T-cell (primary cell): Measurements from ENCODE around the gene PRKAR2B. TPM values are rescaled to one million over a fixed set of nuclear protein-coding genes. Genes with fewer than 3 reads are reported as not detected.

Source experiments
- ATAC-seq, 4 experiments: fragments of 200-7000 bp in 3 of 4; fragments of 150-1000 bp in 1 of 4; cut with Tn5 transposase; replicated peaks in 1 of 4; 1 replicate in 3 of 4; 2 replicates in 1 of 4; pipeline ENCODE4 v1.10.0; 2021; ENCODE audit warnings: moderate library complexity in 3 of 4, mild to moderate bottlenecking in 2 of 4, moderate number of reproducible peaks in 1 of 4
- CTCF ChIA-PET, 2 donors: fragments of 300-600 bp; sonication (Branson Sonifier 250); formaldehyde crosslinking; loops; one replicate each; lab custom pipeline; 2022; ENCODE audit warnings: antibody characterized with exemption in 2 of 2; lab: Charles Lee
- POLR2A ChIA-PET, 2 donors: fragments of 300-600 bp; sonication (Branson Sonifier 250); formaldehyde crosslinking; loops; one replicate each; lab custom pipeline; 2022; ENCODE audit warnings: antibody characterized with exemption in 2 of 2; lab: Charles Lee
- DNase-seq, 35 experiments: peaks; one replicate each; pipeline versions ENCODE4 v3.0.0 to v3.0.0-alpha.2; 2013 to 2023
- H3K27ac ChIP-seq: one replicate; pipeline ENCODE4 v1.5.1; 2013; ENCODE audit warnings: low read length
- H3K27me3 ChIP-seq, 2 experiments: replicated peaks in 1 of 2; 1 replicate in 1 of 2; 2 replicates in 1 of 2; pipeline versions ENCODE4 v1.6.1 to v1.7.0; 2013; ENCODE audit warnings: low read length in 1 of 2, mixed read lengths in 1 of 2; ENCODE audit not compliant: control insufficient read depth in 2 of 2, insufficient read depth in 2 of 2; ENCODE audit errors: extremely low read depth in 1 of 2
- H3K36me3 ChIP-seq, 2 donors: 1 replicate in 1 of 2; 2 replicates in 1 of 2; pipeline versions ENCODE4 v1.6.1 to v1.7.0; 2013; ENCODE audit warnings: low read length in 1 of 2; ENCODE audit not compliant: control insufficient read depth in 2 of 2, insufficient read depth in 1 of 2; ENCODE audit errors: extremely low read depth in 1 of 2
- H3K4me1 ChIP-seq, 2 experiments: 1 replicate in 1 of 2; 2 replicates in 1 of 2; pipeline versions ENCODE4 v1.6.1 to v1.7.0; 2013; ENCODE audit warnings: low read length in 2 of 2, mixed read lengths in 1 of 2; ENCODE audit not compliant: insufficient read depth in 2 of 2, control insufficient read depth in 1 of 2; ENCODE audit errors: extremely low read depth in 1 of 2
- H3K4me3 ChIP-seq, 2 donors: 1 replicate in 1 of 2; 2 replicates in 1 of 2; pipeline versions ENCODE4 v1.5.1 to v1.7.0; 2013; ENCODE audit warnings: mild to moderate bottlenecking in 2 of 2, low read length in 1 of 2, moderate library complexity in 1 of 2; ENCODE audit not compliant: control insufficient read depth in 1 of 2; ENCODE audit errors: extremely low read depth in 1 of 2
- H3K9me3 ChIP-seq: 2 replicates; pipeline ENCODE4 v1.7.0; 2013
- H3K27ac Mint-ChIP-seq, 2 donors: one replicate each; pipeline ENCODE4 v1.8.0; 2020 to 2021; ENCODE audit warnings: mild to moderate bottlenecking in 2 of 2, mixed read lengths in 2 of 2
- H3K27me3 Mint-ChIP-seq, 2 donors: one replicate each; pipeline ENCODE4 v1.8.0; 2021 to 2022; ENCODE audit warnings: mixed read lengths in 2 of 2
- H3K36me3 Mint-ChIP-seq: one replicate; pipeline ENCODE4 v1.8.0; 2021; ENCODE audit warnings: mixed read lengths
- H3K4me1 Mint-ChIP-seq, 3 donors: one replicate each; pipeline ENCODE4 v1.8.0; 2020 to 2022; ENCODE audit warnings: mixed read lengths in 3 of 3, mild to moderate bottlenecking in 1 of 3
- H3K4me3 Mint-ChIP-seq, 3 donors: one replicate each; pipeline ENCODE4 v1.8.0; 2020 to 2022; ENCODE audit warnings: mild to moderate bottlenecking in 3 of 3, mixed read lengths in 3 of 3, moderate library complexity in 3 of 3
- H3K9me3 Mint-ChIP-seq, 3 donors: one replicate each; pipeline ENCODE4 v1.8.0; 2020 to 2022; ENCODE audit warnings: mixed read lengths in 3 of 3
- WGBS: methylation state at CpG from one replicate; pipeline ENCODE4 v1.1.5; 2013; ENCODE audit warnings: missing lambda C conversion rate; ENCODE audit not compliant: insufficient coverage; 5-methylcytosine and 5-hydroxymethylcytosine counted together
- total RNA-seq, 35 experiments: library from RNA in 6 of 35; stranded (reverse) in 6 of 35; fragments of 120-200 nt in 1 of 35; gene quantifications; one replicate each; pipeline versions ENCODE4 v1.2.1 to v1.2.4 and lab custom pipeline; 2013 to 2026

The PRKAR2B gene
- total RNA-seq, 5 donors from 2014 or later (not counting 1 experiment from before 2014, with no cell fraction given), result 0.58 to 2.2 (median 1.0) TPM

DNA sequence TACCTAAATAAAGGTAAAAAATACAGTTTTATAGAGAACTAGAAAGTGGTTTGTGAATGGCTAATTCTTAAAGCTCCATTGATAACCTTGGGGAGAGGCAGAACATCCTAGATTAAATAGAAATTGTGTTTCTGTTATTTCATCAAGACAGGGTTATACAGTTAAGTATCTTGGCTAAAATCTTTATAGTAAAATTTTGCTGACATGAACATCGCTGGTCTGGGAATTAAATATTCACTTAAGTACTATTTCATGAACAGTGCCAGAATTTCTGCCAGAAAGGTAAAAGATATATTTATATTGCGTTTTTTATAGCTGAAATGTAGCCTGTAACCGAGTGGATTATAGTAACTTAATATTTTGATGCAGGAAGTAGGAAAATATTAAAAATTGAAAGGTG lies 70.6 kb downstream of the PRKAR2B start:
- POLR2A ChIA-PET, result no interaction called here
- Histone ChIP-seq H3K36me3 (no peaks in the 10 kb centered on the region), H3K27ac (no peak overlapping the region), H3K27me3 (peaks cover 0 to 6% of the 10 kb centered on the region in 2 experiments), H3K4me3 (no peak overlapping the region), H3K9me3 (no peaks in the 10 kb centered on the region), H3K4me1 (no peaks in the 10 kb centered on the region)
- DNase-seq (no peak), ATAC-seq (no peak)
- Mint-ChIP-seq H3K27me3 (peaks cover 0 to 5% of the 10 kb centered on the region in 2 donors), H3K9me3 (no peaks in the 10 kb centered on the region), H3K36me3 (no peaks in the 10 kb centered on the region), H3K4me3 (no peak overlapping the region), H3K27ac (no peak overlapping the region), H3K4me1 (no peaks in the 10 kb centered on the region)
- no CpG with 5 or more reads among the region's 3 CpGs for WGBS
- CTCF ChIA-PET, result no interaction called here

DNA sequence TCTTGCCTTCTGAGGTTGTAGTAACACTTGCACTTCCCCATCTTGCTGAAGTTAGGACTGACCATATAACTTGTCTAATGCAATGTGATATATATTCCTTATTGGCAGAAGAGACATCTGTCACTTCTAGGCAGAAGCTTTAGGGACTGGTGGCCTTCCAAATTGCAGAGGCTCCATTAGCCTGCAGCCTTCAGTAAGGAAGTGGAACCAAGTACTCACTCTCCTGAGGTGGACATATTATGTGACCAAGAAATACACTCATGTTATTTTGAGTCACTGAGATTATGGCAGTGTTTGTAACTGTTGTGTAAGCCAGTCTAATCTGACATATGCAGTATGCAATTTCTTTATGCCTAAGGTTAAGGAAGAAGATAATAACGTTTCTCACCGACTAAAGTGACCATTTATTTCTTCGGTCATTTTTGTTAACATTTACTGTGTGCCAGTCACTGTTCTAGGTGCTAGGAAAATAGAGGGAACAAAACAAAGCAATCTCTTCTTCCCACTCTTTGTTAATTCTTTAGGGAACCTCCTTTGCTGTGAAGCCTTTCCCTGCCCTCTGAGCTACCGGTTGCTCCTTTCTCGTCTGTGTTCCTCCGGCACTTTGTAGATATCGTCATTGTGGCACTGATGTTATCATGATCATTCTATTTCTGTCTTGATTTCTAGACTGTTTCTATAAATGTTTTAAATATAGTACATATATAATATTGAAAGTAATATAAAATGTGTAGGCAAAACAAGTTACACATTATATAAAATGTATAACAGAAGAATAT lies 71.4 kb downstream of the PRKAR2B start:
- Mint-ChIP-seq H3K4me3 (no peak overlapping the region), H3K27ac (no peak overlapping the region), H3K9me3 (no peaks in the 10 kb centered on the region), H3K27me3 (peaks cover 0 to 5% of the 10 kb centered on the region in 2 donors), H3K4me1 (no peaks in the 10 kb centered on the region), H3K36me3 (no peaks in the 10 kb centered on the region)
- POLR2A ChIA-PET, result no interaction called here
- DNase-seq (no peak), ATAC-seq (no peak)
- WGBS, result 100% methylated on average over 1 of the region's 7 CpGs
- H3K36me3 ChIP-seq, result no peaks in the 10 kb centered on the region
- CTCF ChIA-PET, result no interaction called here
- no peak overlapping the region for H3K27ac ChIP-seq
- no peak overlapping the region for H3K4me3 ChIP-seq
- no peaks in the 10 kb centered on the region for H3K9me3 ChIP-seq
- H3K27me3 ChIP-seq, result peaks cover 0 to 4% of the 10 kb centered on the region in 2 experiments
- no peaks in the 10 kb centered on the region for H3K4me1 ChIP-seq

DNA sequence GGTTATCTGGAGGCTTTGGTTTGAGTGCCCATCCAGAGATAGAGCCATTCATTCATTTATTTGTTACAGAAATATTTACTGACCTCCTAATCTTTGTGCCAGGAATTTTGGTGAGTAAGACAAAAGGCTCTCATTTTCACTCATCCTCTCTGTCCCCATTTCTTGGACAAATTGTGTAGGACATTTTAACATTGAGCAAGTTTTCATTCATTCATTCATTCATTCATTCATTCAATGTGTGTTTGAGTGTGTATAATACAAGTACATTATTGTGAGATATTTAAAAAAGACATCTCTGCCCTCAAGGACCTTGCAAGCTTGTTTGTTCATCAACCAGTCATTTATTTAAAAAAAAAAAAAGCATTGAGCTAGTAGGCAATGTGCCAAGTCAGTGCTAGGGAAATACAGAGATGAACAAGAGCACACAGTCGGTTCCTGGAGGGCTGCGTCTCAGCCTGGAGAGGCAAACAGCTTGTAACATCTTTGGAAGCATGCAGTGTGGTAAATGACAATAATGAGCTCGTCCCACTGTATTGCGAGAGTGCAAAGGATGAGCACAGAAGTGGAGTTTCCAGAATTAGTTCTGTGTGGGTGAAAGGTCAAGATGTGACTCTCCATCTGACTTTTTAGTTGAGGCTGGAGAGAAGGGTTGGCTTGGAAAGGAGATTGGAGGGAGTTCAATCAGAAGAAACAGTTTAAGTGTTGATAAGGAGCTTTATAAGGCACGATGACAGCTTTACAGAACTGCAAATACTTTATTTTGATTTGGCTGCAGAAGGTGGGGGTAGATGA lies 73.8 kb downstream of the PRKAR2B start:
- no peaks in the 10 kb centered on the region for H3K4me1 Mint-ChIP-seq
- H3K4me3 Mint-ChIP-seq, result no peak overlapping the region
- H3K4me1 ChIP-seq, result no peaks in the 10 kb centered on the region
- no peak overlapping the region for H3K27ac ChIP-seq
- H3K27me3 ChIP-seq, result no peaks in the 10 kb centered on the region
- H3K4me3 ChIP-seq, result no peak overlapping the region
- no peak for DNase-seq
- H3K36me3 ChIP-seq, result no peaks in the 10 kb centered on the region
- ChIA-PET POLR2A (no interaction called here), CTCF (interaction anchor here in 1 of 2 donors (0.6 kb wide), 1 partner anchor 33 kb away, joined by 3 read pairs; no protein-coding TSS in a partner anchor)
- no peak for ATAC-seq
- H3K9me3 Mint-ChIP-seq, result no peaks in the 10 kb centered on the region
- H3K27ac Mint-ChIP-seq, result no peak overlapping the region
- H3K9me3 ChIP-seq, result no peaks in the 10 kb centered on the region
- no peaks in the 10 kb centered on the region for H3K36me3 Mint-ChIP-seq
- H3K27me3 Mint-ChIP-seq, result peaks cover 0 to 5% of the 10 kb centered on the region in 2 donors
- WGBS, result 83% methylated on average over 4 of the region's 5 CpGs

DNA sequence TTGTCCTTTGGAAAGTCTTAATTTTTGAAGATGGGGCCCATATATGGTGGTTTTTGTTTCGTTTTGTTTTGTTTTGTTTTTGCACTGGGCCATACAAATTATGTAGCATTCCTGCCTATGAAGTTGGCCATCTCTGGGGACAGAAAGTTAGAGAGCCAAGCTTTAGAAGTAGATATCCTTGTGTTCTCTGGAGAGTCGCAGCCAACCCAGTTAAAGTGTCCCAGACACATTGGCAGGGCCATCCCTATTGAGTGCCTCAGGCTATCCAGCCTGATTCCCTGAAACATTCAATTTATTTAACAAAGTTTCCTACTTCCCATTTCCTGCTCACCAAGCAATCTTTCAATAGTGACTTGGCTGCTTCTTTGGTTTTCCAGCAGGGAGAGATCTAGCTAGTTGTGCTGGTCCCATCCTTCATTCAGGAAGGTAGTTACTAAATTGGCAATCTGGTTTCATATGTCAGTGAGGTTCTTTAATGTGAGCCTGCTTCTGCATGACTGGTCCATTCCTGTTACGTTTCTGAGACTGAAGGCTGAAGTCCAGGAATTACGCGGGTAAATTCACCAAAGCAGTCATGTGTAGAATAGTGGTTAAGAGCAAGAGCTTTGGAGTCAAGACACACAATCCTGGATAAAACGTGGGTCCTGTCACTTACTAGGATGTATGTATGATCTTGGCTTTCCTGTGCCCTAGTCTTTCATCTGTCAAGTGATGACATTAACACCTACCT lies 75.0 kb downstream of the PRKAR2B start:
- ATAC-seq (no peak), DNase-seq (no peak)
- H3K9me3 Mint-ChIP-seq, result no peaks in the 10 kb centered on the region
- H3K27ac Mint-ChIP-seq, result no peak overlapping the region
- no peaks in the 10 kb centered on the region for H3K36me3 Mint-ChIP-seq
- ChIA-PET CTCF (no interaction called here), POLR2A (no interaction called here)
- no peaks in the 10 kb centered on the region for H3K4me1 Mint-ChIP-seq
- peaks cover 0 to 5% of the 10 kb centered on the region in 2 donors for H3K27me3 Mint-ChIP-seq
- Histone ChIP-seq H3K27me3 (no peaks in the 10 kb centered on the region), H3K36me3 (no peaks in the 10 kb centered on the region), H3K27ac (no peak overlapping the region), H3K4me3 (no peak overlapping the region), H3K4me1 (no peaks in the 10 kb centered on the region), H3K9me3 (no peaks in the 10 kb centered on the region)
- no peak overlapping the region for H3K4me3 Mint-ChIP-seq
- 81% methylated on average over 3 of the region's 6 CpGs for WGBS

DNA sequence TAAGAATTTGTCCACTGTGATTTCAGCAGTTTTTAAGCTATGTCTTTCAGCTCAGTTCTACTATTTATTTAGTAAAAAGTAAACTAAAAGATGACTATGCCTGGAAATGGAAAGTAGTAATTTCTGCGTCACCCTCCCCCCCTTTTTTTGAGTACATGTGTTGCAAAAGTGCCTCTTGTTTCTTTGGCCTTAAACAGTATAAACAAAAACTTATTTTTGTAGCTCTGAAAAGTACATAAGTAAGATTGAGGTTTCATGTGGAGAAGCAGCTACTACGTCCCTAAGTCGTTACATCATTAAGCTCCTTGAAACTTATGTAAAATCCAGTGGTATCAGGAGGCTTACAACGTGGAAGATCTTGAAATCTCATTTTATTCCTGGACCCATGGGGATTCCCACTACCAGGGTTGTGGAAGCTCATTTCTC lies 78.0 kb downstream of the PRKAR2B start:
- no peak overlapping the region for H3K27ac ChIP-seq
- H3K27me3 ChIP-seq, result no peaks in the 10 kb centered on the region
- peaks cover 9 to 14% of the 10 kb centered on the region in 2 experiments for H3K4me1 ChIP-seq
- WGBS, result no CpG with 5 or more reads among the region's 4 CpGs
- Mint-ChIP-seq H3K27ac (no peak overlapping the region), H3K9me3 (no peaks in the 10 kb centered on the region), H3K36me3 (no peaks in the 10 kb centered on the region), H3K4me3 (no peak overlapping the region), H3K27me3 (peaks cover 0 to 5% of the 10 kb centered on the region in 2 donors), H3K4me1 (peaks cover 17 to 23% (median 20%) of the 10 kb centered on the region in 3 donors)
- DNase-seq (no peak), ATAC-seq (no peak)
- no peaks in the 10 kb centered on the region for H3K36me3 ChIP-seq
- POLR2A ChIA-PET, result interaction anchor here (0.6 to 1.0 kb wide), 5 partner anchors 22 to 1481 kb away, joined by 3 to 12 read pairs (median 4); no protein-coding TSS in a partner anchor
- no peak overlapping the region for H3K4me3 ChIP-seq
- H3K9me3 ChIP-seq, result no peaks in the 10 kb centered on the region
- CTCF ChIA-PET, result interaction anchor here in 1 of 2 donors (0.6 to 2.0 kb wide), 4 partner anchors 9 to 222 kb away, joined by 3 to 9 read pairs (median 4); no protein-coding TSS in a partner anchor

- peaks cover 9 to 14% of the 10 kb centered on the region in 2 experiments for H3K4me1 ChIP-seq
- H3K4me3 ChIP-seq, result no peak overlapping the region
- no peaks in the 10 kb centered on the region for H3K9me3 ChIP-seq
- H3K36me3 Mint-ChIP-seq, result no peaks in the 10 kb centered on the region
- no peaks in the 10 kb centered on the region for H3K27me3 Mint-ChIP-seq
- POLR2A ChIA-PET, result interaction anchor here in 1 of 2 donors (0.5 to 1.0 kb wide), 2 partner anchors 51 to 210 kb away, joined by 3 read pairs; no protein-coding TSS in a partner anchor
- no peak overlapping the region for H3K27ac Mint-ChIP-seq
- CTCF ChIA-PET, result interaction anchor here in 1 of 2 donors (1.1 to 2.0 kb wide), 2 partner anchors 8 to 14 kb away, joined by 3 to 9 read pairs; no protein-coding TSS in a partner anchor
- 100% methylated on average over 2 of the region's 4 CpGs for WGBS
- DNase-seq (no peak), ATAC-seq (no peak)
- no peaks in the 10 kb centered on the region for H3K9me3 Mint-ChIP-seq
- H3K27ac ChIP-seq, result no peak overlapping the region
- no peak overlapping the region for H3K4me3 Mint-ChIP-seq
- no peaks in the 10 kb centered on the region for H3K27me3 ChIP-seq
- H3K4me1 Mint-ChIP-seq, result peaks cover 22 to 30% (median 24%) of the 10 kb centered on the region in 3 donors
- H3K36me3 ChIP-seq, result no peaks in the 10 kb centered on the region
Observed at GRCh38 chr7:107123392-107123791, 78.9 kb downstream of the PRKAR2B start.
